Inferior parietal cortex (tissue), 1 donor: Measurements from ENCODE around the gene RXRA.

ENCODE experiments used
- DNase-seq: peaks from one replicate; pipeline ENCODE4 v3.0.0-alpha.2; 2016; ENCODE audit errors: extremely low spot score

The RXRA gene

DNA sequence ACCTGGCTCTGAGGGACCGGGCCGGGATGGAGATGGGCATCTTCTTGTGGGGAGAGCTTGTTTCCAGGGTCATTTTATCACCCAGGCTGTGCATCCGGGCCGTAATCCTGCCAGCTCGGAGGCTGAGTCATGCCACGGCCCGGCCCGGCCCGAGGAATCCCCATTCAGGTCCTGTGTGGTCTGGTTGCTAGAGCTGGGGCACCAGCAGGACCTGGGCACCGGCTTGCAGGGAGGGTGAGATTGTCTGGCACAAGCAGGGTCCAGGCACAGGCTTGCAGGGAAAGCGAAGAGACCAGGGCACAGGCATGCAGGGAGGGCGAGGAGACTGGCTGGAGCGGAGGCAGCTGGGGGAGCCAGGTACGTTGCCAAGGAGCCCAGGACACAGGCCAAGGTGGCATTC lies 106.8 kb downstream of the RXRA start:
- DNase-seq = no peak

DNA sequence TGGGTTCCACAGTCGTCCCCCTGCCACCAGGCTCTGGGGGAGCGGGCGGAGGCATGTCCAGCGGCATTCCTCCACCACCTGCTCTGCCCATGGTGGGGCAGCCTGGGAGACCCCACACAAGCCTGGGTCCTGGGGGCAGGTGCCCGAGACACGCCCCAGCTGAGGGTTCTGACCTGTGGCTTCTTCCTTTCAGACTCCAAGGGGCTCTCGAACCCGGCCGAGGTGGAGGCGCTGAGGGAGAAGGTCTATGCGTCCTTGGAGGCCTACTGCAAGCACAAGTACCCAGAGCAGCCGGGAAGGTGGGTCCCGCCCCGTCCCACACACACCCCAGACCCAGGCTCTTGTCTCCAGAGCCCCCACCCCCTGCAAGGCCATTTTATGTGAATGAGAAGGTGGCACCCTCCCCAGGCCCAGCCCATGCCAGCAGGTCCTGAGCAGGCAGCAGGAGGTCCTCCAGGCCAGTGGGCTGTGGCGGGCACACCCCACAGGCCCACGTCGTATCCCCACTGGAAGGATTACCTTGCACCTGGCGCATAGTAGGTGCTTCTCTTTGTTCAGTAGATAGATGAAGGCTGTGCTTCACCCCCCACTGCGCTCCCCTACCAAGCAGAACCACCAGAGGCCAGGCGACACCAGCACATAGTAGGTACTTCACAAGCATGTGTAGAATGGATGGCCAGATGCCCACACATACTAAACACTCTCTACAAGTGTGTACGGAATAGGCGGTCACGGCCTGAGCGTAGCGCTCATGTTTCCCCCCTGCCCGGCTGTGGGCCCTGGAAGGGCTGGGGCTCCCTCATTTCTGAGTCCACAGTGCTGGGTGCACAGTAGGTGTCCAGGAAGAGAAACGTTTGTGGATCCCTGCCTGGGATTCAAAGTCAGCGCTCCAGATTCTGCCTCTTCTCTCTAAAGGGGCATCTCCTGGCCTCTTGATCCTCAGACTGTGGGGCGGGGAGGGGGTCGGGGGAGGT lies 107.9 kb downstream of the RXRA start:
- DNase-seq = no peak

DNA sequence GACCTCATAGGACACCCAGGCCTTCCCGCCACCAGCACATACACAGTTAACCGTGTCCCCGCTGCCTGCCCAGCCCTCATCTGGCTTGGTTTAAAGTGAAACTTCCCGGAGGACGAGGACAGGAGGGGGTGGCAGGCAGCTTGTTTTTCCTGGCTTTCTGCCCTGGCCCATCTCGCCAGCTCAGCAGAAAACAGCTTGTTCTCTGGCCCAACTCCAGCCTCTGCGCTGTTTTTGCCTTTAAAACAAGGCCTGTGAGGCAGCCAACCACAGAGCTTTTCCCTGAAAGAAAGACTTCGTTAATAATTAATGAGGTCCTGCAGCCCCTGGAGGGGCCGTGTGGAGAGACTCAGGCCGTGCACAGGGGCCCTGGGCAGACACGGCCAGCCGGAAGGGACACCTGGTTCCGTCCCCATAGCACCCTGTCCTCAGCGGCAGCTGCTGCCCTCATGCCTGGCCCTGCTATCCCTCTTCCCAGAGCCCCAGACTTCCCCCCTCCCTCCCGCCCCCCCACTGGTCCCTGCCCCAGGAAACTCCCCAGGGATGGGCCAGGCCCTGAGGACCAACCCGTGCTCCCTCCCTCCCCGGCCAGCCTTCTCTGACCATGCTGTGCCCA lies 108.7 kb downstream of the RXRA start:
- DNase-seq = peak; percentile 96

DNA sequence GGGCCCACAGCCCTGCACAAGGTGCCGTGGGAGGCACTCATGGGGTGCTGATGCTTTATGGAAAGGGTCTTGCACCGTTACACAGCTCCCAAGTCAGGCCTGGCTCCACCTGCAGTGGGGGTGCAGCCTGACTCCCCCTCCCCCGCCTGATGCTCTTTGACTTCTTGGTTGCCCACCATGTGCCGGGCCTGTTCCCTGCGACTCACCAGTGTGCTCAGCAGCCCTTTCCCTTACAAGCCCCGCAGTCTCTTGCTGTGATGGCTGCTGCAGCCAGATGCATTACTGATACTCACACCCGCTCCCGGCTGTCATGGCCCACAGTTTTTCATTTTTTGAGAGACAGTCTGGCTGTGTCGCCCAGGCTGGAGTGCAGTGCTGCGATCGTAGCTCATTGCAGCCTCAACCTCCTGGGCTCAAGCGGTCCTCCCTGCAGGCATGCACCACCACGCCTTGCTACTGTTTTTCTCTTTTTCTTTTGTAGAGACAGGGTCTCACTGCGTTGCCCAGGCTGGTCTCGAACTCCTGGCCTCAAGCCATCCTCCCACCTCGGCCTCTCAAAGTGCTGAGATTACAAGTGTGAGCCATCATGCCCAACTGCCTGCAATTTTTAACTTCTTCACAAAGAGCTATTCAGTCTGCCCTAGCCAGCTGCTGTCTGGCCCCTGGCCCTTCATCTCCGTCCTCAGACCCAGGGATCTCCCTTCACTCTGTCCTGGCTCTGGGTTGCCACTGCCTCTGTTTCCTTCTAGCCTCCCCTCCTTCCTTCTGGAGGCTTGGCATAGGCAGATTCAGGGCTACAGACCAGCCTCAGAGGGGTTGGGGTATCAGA lies 109.5 kb downstream of the RXRA start:
- no peak for DNase-seq

DNA sequence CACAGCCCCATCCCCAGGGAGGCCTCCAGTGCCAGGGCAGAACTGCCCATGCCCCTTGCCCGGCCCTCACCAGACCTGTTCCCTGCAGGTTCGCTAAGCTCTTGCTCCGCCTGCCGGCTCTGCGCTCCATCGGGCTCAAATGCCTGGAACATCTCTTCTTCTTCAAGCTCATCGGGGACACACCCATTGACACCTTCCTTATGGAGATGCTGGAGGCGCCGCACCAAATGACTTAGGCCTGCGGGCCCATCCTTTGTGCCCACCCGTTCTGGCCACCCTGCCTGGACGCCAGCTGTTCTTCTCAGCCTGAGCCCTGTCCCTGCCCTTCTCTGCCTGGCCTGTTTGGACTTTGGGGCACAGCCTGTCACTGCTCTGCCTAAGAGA lies 110.1 kb downstream of the RXRA start:
- no peak for DNase-seq

DNA sequence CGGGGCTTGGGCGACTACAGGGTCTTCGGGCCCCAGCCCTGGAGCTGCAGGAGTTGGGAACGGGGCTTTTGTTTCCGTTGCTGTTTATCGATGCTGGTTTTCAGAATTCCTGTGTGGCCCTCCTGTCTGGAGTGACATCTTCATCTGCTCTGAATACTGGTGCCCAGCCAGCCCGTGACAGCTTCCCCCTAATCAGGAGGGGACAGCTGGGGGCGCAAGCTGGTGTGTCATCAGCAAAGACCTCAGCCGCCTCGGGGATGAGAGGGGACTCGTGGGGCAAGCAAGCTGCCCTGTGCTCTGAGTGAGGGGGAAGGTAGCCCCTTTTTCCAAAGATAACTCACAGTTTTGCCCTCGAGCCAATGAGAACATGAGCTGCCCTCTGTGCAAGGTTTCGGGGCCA lies 110.7 kb downstream of the RXRA start:
- DNase-seq = no peak

DNA sequence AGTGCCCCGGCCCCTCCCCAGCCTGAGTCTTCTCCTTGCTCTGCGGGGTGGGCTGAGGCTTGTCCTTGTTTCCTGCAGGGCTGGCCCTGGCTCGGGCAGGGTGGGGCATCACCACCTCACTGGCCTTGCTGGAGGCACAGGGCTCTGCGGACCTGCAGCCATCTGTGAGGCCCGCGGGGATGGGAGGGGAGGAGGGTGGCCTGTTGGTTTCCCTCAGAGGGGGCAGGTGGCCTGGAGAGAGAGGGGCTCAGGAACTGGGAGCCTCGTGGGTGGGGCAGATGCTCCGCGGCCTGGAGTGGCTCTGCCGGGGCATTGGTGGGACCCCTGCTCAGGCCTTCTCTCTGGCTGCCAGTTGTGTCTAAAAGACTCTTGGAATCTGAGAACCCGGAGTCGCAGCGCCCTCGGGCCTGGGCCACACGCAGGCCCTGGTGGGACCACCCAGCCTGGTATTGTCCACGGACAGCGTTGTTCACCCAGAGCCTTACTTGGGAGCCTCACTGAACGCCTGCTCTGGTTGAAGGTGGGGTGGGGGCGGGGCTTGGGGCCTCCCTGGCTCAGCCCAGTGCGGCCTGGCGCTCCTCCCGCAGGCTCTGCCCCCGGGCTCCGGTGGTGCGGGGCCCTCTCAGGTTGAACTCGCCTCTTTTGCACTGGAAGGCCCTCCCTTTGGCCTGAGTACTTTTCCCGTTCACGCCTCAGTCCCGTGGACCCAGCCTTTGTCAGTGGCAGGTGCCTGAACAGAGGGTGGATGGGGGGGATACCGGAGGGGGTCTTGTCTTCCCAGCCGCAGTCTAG lies 111.3 kb downstream of the RXRA start:
- DNase-seq = no peak

DNA sequence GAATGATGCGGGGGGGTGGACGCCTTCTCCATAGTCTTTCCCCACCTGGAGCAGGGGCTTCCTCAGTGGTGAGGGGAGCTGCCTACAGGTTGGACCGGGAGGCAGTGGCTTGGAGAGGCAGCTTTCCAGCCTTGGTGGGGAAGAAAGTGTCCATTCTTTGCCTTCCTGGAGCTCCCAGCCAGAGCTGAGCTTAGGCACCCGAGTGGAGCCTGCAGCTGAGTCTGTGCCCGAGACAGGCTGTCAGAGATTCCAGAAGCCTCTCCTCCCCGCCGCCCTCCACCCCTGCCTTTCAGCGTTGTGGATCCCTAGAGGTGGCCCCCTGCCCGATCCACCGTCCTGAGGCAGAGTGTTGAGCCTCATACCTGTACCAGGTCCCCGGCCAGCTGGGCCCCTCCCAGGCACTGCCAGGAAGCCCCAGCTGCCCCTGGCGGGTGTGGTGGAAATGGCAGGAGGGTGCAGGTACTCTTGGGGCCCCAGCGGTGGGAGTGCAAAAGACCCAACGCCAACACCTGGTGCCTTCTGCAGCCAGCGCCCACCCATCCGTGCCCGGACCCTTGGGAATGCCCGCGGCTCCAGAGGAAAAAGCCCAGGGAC lies 112.0 kb downstream of the RXRA start:
- DNase-seq = no peak

DNA sequence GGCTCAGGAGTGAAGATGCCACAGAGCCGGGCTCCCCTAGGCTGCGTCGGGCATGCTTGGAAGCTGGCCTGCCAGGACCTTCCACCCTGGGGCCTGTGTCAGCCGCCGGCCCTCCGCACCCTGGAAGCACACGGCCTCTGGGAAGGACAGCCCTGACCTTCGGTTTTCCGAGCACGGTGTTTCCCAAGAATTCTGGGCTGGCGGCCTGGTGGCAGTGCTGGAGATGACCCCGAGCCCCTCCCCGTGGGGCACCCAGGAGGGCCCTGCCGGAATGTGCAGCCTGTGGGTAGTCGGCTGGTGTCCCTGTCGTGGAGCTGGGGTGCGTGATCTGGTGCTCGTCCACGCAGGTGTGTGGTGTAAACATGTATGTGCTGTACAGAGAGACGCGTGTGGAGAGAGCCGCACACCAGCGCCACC lies 113.1 kb downstream of the RXRA start:
- DNase-seq = no peak

DNA sequence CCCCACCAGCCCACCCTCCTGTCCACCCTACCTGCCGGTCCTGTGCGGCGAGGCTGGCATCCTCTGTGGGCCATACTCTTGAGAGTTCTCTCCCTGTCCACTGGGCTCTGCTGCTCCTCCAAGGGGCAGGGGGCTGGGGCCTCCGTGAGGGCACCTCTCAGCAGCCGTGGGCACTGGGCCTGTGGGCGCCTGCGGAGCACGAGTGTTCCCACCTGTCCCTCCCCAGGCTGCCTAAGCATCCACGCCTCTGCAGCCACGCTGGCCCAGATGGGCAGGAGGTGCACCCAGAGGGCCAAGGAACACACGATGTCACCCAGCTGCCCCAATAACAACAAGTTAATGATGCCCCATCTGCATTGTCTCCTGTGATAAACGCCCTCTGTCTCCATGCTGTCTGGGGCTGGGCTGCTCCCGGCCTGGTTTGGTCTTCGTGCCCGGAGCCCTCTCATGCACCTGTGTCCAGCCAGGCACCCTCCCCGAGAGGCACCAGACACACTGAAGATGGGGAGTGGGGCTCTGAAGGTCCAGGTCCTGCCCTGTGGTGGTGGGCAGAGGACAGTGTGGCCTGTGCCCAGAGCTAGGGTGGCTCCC lies 114.5 kb downstream of the RXRA start:
- DNase-seq = no peak

DNA sequence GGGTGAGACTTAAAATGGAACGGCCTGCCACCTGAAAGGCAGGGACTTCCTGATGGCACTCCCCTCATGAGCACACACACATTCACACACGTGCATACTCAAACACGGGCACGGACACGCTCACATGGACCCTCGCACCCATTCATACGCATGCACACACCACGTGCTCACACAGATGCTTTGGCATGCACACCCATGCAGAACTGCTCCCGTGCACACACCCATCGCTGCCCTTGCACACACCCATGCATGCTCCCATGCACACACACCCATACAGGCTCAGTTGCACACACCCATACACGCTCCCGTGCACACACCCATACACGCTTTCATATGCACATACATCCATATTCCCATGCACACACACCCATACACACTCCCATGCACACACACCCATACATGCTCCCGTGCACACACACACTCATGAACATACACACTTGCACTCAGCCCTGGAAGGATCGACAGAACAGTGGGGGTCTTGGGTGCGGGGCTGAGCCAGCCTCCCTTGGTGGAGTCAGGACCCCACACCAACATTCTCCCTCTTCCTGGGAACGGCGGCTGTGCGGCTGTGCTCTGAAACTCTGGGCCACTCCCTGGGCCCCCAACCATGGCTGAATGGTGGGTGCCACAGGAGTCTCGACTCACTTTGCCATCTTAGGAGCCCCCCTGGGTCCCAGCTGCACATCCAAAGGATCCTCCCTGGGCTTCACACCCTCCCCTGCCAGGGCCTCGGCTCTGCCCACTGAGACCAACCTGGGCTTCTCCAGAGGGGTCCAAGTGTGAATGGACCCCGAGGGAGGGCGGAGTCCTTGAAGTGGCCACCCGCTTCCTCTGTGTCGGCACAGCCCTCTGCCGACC lies 115.2 kb downstream of the RXRA start:
- DNase-seq = no peak

DNA sequence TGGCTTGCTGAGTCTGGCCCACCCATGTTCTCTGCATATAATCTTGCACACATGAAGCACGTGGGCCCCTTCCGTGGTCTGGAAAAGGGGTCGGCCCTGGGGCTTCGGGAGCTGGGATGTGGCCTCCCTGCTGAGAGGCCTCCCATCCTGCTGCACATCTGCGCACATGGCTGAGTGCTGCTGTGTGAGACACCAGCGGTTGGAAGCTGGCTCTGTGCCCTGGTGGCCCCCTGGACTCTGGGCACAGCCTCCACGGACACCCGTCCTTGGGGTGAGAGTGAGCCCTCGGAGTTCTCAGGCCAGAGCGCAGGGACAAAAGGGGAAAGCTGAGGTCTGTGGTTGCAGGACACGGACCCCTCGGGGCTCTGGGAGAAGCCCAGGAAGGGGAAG lies 115.8 kb downstream of the RXRA start:
- DNase-seq = no peak

DNA sequence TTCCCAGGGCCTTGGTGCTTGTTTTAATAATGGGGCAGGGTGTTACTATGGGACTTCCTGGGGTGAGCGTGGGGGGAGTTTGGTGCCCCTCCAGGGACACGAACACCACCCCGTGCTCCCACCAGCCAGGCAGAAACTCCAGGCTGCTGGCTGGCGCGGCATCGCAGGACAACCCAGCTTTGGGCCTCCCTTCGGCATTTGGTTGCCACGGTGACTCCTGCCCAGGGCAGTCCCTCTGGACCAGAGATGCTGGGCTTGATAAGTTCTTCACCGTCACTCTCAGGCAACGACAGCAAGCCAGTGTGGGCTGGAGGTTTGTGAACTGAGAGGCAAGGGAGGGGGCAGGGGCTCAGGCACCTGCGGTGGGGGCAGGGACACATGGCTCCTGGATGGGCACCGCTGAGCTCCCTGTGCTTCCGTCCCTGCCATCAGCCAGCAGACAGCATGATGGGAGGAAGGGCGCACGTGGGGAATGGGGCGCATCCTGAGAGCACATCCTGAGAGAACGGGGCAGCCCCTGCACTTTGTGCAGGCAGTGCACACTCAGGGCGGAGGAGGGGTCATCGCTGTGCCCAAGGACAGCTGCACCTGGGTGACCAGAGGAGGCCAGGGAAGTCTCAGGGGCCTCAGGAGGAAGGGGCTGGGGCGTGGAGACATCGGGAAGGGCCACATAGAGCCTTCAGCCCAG lies 116.4 kb downstream of the RXRA start:
- DNase-seq = no peak

DNA sequence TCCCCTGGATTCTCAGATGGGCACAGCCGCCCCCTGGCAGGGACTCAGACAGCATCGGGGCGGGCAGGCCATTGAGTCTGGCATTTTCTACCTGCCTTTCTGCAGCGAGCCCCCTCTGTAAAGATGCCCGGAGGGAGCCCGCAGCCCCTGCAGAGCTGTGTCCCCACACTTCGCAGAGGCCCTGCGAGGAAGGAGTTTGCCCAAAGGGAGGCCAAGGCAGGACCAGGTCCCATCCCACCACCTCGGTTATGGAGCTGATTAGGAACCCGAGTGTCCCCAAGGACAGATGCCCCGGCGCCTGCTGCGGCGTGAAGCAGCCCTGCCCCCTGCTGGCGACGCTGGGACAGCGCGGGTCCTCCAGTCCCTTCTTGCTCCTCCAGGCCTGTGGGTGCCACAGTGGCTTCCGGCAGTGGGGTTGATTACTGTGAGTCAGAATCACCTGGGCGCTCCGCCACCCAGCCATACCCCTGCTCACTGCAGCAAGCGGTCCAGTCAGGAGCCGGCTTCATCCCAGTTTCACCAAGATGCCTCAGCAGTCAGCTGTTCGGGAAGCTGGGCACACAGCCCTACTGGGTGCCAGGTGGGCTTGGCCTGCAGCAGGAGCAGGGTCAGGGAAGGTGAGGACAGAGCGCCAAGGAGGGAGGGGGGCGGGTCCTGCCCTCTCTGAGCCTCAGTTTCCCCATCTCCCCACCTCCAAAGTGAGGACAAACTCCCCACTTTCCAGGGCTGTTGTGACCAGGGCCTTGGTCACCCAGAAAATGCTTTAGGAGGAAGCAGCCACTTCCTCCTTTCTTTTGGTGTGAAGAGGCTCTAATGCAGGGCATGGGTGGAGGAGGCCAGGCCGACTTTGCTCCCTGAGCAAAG lies 117.2 kb downstream of the RXRA start:
- peak; percentile 84 for DNase-seq

DNA sequence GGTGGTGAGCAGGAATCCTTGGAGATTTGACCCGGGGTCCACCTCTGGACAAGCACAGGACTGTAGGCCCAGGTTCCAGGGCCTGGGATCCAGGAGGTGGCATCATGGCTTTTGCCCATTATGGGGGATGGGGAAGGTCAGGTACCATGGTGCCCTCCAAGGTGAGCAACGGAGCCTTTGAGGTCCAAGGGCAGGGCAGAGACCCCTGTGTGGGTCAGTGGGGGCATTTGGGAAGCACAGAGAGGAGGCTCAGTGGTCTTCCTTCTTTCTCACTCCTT lies 117.7 kb downstream of the RXRA start:
- DNase-seq = no peak

DNA sequence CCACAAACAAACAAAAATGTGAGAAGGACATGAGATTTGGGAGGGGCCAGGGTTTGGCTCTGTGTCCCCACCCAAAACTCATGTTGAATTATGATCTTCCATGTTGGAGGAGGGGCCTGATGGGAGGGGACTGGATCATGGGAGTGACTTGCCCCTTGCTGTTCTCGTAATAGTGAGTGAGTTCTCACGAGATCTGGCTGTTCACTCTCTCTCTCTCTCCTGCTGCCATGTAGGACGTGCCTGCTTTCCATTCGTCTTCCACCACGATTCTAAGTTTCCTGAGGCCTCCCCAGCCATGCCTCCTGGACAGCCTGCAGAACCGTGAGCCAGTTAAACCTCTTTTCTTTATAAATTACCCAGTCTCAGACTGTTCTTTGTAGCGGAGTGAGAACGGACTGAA lies 118.7 kb downstream of the RXRA start:
- DNase-seq = no peak

DNA sequence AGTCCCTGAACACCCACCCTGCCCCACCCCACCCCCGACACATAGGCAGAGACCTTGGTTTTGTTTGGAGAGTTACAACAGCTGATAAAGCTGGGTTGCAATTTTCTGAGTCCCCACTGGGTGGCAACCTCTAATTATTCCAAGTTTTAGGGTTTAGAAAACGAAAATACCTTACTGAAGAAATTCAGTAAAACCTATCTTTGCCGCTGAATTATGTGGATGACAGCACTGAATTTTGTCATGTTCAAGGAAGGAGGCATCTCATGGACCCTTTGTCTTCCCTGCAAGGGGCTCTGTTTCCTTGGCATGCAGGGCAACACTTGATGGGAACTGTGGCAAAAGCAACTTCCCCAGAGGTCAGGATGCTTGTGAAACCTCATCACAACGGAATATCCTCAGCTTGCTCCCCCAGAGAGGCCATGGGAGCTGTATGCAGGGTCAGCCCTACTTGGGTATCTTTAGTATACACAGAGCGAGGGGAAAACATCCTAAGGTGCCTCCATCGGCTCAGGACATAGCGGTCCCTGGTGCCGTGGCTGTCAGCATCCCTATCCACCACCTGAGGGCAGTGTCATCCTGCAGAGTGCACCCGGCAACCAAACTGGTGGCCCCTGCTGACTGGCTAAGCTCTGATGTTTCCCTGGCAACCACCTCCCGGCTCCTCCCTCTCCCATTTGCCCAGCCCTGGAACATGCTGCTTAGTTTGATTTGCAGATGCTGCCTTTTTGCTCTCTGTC lies 123.1 kb downstream of the RXRA start:
- peak; percentile 89 for DNase-seq
